GM18498 (cell line): ENCODE data around the gene NAPSA.
"Not testable (repeated sequence)": the region's sequence is repeated elsewhere in the genome, so short reads cannot be mapped to it uniquely, and the experiment has no call there.

Experiments
- ATAC-seq: cut with Tn5 transposase; IDR thresholded peaks from one replicate; pipeline ENCODE4 v1.9.1; 2021; ENCODE audit warnings: mild to moderate bottlenecking, moderate library complexity; ENCODE audit not compliant: unreplicated experiment

The NAPSA gene

DNA sequence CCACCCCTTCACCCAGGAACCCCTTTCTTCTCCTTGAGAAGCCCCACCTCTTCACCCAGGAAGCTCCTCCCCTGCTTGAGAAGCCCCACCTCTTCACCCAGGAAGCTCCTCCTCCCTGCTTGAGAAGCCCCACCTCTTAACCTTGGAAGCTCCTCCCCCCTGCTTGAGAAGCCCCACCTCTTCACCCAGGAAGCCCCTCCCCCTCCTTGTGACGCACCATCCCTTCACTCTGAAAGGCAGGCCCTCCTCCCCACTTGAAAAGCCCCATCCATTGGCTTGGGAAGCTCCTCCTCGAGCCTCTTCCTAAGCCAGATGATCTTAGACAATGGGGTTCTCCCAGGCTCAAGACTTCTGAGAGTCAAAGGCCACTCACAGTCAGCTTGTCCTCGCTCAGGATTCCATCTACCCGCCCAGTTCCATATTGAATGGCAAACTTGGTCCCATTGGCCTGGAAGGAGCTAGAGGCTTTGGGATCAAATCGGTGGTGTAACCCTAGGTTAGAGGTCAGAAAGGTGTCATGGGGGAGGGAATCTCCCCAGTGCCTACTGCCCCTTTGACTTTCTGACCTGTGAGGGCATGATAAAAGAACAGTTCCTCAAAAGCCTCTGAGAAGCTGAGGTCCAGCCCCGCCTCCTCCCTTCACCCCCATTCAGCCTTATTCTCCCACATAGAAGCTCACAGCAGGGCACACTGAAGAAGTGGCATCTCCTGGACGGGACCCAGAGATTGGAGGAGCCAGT lies 4.0 kb downstream of the NAPSA start:
- ATAC-seq, result no peak

GRCh38 chr19:50359328-50359818 lies 6.1 kb downstream of the NAPSA start:
- ATAC-seq, result no peak

DNA sequence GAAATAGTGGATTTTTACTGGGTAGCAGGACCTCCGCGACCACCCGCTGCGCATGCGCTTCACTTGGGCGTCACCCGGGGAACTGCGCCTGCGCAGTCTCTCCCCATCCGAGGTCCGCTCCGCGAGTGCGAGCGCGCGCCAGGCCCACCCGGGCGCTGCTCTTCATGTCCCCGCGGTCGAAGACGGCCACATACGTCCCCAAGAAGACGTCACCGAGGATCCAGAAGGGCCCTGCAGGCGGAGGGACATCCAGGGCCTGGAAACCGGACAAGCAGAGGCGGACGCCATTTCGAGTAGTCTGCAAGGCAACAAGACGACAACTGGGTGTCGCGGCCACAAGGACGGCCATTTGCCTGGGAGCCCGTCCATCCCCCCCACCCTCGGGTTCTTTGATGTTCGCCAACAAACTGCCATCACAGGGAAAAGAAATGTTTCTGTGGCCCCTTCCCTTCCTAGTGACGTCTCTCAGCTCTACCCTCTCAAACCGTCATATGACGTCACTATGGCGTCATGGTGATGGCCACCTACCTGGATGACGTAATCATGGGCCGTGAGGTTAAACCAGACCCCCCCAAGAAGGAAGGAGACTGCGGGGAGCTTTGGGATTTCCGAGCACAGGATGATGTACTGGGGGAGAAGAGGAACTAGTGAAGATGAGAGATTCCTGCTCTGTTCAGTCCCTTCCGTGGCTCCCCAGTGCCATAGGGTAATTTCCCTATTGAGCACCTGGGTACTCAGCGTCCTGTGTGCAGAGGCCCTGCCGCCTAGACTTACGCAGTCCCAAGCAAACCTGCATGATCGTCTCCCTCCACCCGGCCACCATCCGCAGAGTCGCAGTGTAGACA lies 6.7 kb downstream of the NAPSA start:
- no peak for ATAC-seq

DNA sequence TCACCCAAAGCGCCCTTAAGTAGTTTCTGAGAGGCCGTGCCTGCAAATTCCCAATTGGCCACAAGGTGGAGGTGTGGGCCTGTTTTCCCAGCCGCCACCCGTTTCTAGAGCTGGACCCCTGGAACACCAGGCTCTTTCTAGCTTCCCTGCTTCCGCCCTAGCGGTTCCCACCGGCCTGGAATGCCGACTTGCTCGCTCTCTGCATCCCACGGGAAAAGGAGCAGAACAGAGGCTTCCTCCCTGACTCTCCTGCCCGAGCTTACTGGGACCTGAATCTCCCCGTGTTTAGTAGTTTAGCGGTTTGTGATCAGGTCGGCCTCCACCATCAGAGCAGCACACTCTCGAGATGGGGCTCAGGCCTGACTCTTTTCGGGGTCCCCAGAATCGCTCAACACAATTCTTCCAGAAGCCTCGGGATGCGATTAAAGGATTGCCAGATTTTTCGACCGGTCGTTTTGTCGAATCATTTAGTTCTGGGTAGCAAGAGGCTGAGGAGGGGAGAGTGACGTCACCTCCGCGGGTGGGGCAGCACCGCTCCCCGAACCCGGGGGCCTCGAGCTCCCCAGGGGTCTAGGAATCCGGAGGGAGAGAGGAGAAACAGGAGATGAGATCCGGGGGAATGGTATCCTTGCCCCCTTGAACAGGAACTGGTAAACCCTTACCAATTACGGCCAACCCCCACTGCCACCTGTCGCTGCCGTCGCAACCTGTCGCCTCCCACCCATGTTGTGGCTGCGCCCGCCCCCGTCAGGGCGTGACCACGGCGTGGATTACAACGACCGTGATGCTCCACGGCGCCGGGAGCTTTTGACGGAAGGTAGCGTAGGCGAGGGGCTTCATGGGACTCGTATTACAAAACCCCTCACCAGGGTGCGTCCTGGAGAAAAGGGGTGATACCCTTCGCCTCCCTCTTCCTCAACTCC lies 8.0 kb downstream of the NAPSA start:
- peak; percentile 52 for ATAC-seq

DNA sequence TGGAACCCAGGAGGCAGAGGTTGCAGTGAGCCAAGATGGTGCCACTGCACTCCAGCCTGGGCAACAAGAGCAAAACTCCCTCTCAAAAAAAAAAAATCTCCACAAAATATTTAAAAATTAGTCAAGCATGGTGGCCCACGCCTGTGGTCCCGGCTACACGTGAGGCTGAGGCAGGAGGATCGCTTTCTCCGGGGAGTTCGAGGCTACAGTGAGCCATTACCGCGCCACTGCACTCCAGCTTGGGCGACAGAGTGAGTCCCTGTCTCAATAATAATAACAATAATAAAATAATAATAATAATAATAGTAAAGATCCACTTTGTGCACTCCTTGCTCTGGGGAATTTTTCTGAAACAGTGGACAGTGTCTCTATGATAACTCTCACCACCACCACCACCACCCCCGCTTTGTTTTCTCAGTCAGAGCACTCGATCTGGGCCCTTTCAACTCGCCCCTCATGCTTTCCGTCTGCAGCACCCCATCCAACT lies 8.7 kb downstream of the NAPSA start:
- no peak for ATAC-seq

GRCh38 chr19:50353487-50353880 lies 12.0 kb downstream of the NAPSA start:
- ATAC-seq, result not testable (repeated sequence)

DNA sequence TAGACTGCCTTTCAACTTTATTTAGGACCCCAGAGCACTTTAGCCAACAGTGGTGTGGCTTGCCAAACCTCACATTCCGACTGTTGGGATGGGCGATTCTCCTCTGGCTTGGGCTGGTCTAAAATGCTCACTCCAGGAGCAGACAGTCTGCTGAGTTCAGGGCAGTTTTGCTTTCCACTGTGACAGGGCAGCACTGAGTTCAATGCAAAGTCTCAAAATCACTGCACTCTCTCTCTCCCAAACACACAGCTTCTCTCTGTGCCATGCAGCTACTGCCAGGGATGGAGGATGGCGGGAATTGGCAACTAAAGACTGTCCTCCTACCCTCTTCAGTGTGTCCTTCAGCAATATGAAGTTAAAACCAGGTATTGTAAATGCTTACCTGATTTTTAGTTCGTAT lies 13.2 kb downstream of the NAPSA start:
- ATAC-seq, result no peak

DNA sequence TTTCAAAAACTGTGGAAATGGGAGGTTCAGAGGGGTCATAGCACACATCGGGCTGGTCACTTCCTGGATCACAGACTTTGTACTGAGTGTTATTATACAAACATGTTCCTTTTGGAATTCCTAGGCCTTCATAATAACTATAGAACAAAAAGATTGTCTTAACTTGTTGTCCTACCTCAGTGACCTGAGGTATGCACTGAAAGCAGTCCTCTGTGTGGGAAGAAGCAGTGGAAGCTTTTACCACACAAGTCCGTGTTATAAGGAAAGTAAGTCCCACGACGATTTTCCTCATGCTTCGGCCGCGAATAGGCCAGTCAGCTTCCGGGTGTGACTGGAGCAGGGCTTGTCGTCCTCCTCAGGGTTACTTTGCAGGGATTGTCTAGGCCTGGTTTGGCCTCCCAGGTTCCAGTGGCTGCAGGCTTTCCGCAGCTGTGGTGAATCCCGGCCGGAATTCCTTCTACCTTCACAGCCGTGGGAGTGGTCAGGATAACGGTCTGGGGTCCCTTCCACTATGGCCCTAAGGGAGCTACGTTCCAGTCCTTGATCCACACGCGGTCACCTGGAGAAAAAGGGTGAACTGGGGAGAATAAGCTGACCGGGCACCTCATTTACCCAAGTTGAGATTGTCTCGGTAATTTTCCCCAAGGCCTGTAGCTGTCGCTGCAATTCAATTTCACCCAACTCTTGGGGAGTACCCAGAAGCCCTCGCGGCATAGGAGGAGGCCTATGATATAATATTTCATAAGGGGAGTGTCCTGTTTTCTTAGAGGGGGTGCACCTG lies 16.0 kb downstream of the NAPSA start:
- no peak for ATAC-seq

DNA sequence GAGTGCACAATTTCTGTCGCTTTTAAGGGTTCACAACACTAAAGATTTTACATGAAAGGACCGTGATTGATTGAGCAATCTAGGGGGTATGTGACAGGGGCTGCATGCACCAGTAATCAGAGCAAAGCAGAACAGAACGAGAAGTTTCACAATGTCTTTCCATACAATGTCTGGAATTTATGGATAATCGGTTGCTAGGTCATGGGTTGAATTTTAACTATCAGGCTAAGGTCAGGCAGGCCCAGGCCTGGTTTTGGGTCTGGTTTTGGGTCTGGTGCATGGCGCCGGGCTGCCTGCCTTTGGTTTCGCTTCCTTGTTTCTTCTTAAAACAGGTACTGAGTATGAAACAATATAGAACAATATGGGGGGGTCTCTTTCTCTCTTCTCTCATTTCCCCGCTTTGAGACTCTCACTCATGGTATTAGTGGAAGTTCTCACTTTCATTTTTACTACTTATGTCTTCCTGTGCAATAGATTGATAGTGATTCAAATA lies 18.3 kb downstream of the NAPSA start:
- ATAC-seq, result peak; percentile 54

- no peak for ATAC-seq
These were observed 20.6 kb downstream of the NAPSA start for GRCh38 chr19:50344661-50345318.

GRCh38 chr19:50341091-50341564 lies 24.3 kb downstream of the NAPSA start:
- peak; percentile 62 for ATAC-seq

DNA sequence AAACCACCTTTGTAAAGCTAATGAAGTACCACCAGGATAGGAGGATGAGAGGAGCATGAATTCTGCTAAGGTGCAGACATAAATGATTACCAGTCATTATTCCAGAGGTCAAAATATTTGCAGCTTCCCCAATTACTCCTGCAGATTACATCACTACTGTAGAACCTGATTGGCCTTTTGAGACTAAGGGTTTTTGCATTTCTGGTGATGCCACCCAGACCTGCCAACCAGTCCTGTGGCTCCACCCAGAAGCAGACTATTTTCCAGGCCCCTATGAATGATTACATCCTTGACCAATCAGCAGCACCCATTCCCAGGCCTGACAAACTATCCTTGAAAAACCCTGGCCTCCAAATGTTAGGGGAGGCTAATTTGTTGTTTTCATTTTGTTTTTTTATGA lies 25.1 kb downstream of the NAPSA start:
- no peak for ATAC-seq

DNA sequence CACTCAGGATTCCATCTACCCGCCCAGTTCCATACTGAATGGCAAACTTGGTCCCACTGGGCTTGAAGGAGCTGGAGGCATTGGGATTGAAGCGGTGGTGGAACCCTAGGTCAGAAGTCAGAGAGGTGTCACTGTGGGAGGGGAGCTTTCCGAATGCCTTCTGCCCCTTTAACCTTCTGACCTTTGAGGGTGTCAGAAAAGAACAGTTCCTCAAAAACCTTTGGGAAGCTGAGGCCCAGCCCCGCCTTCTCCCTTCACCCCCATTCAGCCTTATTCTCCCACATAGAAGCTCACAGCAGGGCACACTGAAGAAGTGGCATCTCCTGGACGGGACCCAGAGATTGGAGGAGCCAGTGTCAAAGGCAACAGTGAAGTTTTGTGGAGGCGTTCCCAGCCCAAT lies 28.4 kb downstream of the NAPSA start:
- ATAC-seq, result not testable (repeated sequence)

- ATAC-seq, result no peak
These were observed 30.6 kb downstream of the NAPSA start for GRCh38 chr19:50334741-50335421.

GRCh38 chr19:50333737-50334617 lies 31.5 kb downstream of the NAPSA start:
- ATAC-seq, result peak; percentile 28

- peak; percentile 50 for ATAC-seq
These were observed 32.2 kb downstream of the NAPSA start for GRCh38 chr19:50333235-50333736.

GRCh38 chr19:50332244-50333038 lies 33.0 kb downstream of the NAPSA start:
- no peak for ATAC-seq
